ENCODE results near the gene HEXB. TPM values are rescaled to one million over a fixed set of nuclear protein-coding genes. Genes with fewer than 3 reads are reported as not detected.
A peak's percentile ranks its signal among the peaks of the same experiment; 100 is the strongest.

The HEXB gene
- total and polyA plus RNA-seq, 9 of the 15 experiments (the other 6 are each of a cell fraction or from before 2014, with no cell fraction given), result 22.9 to 158 (median 108) TPM

- TF ChIP-seq REST (IDR thresholded peaks at IDR 0.05; ENCODE audit: borderline replicate concordance) (no peak), REST (CRISPR knock-in tag; IDR thresholded peaks at IDR 0.05; ENCODE audit: low read depth) (0 out of 2 replicates have a peak, but pooled peaks have one; percentile 34), ZNF785 (CRISPR knock-in tag; IDR thresholded peaks at IDR 0.05) (no peak), NCOA1 (IDR thresholded peaks at IDR 0.05; ENCODE audit: low read depth) (no peak), KLF6 (CRISPR knock-in tag; IDR thresholded peaks at IDR 0.05; ENCODE audit: borderline replicate concordance) (no peak), ZNF316 (IDR thresholded peaks at IDR 0.05) (no peak), ZNF354B (CRISPR knock-in tag; IDR thresholded peaks at IDR 0.05) (no peak), MEIS2 (IDR thresholded peaks at IDR 0.05; ENCODE audit: partially characterized antibody) (no peak), RBFOX2 (IDR thresholded peaks at IDR 0.05; ENCODE audit: low read depth, low read length) (peak; percentile 95), SMARCB1 (IDR thresholded peaks at IDR 0.05; ENCODE audit: insufficient read length, low read depth) (no peak), ELF4 (CRISPR knock-in tag; IDR thresholded peaks at IDR 0.05) (0 out of 2 replicates have a peak, but pooled peaks have one; percentile 31), ARNT (IDR thresholded peaks at IDR 0.05) (no peak), NFYB (IDR thresholded peaks at IDR 0.05; ENCODE audit: extremely low read depth, insufficient read length) (no peak), ESRRA (IDR thresholded peaks at IDR 0.05; ENCODE audit: borderline replicate concordance, low read depth) (peak; percentile 15; the same call in 1 of the 2 replicates), MIER1 (IDR thresholded peaks at IDR 0.05; ENCODE audit: low read depth) (0 out of 2 replicates have a peak, but pooled peaks have one; percentile 7), DEAF1 (CRISPR knock-in tag; IDR thresholded peaks at IDR 0.05) (no peak), PPARD (CRISPR knock-in tag; IDR thresholded peaks at IDR 0.05) (no peak), SMARCA4 (IDR thresholded peaks at IDR 0.05) (no peak), ELF1 (tag; IDR thresholded peaks at IDR 0.05) (no peak), ZBTB7A (IDR thresholded peaks at IDR 0.05; ENCODE audit: borderline replicate concordance, control insufficient read depth, low read depth, low read length) (peak; percentile 43; the same call in 1 of the 2 replicates)
Observed at GRCh38 chr5:74684900-74685851, at the start of gene HEXB (continued).
